Adipose tissue (tissue), 3 donors: ENCODE results near the gene SUGCT. TPM values are rescaled to one million over a fixed set of nuclear protein-coding genes. Genes with fewer than 3 reads are reported as not detected.

ENCODE experiments used
- H3K27ac ChIP-seq: one replicate; pipeline ENCODE4 v1.5.1; 2013; ENCODE audit warnings: low read depth, low read length
- WGBS, 3 donors: extraction: QIAGEN DNeasy Blood & Tissue Kit; methylation state at CpG; one replicate each; pipeline ENCODE4 v1.1.7; 2013; 5-methylcytosine and 5-hydroxymethylcytosine counted together
- polyA plus RNA-seq, 3 donors: library from polyadenylated mRNA; stranded (reverse); fragments of 200-250 nt; gene quantifications; one replicate each; pipeline ENCODE4 v1.2.3, GENCODE V29; 2013
- donor health status: healthy with polysubstance abuse.
- donor health status: Bipolar disorder and iron deficiency.
- donor health status: healthy.

The SUGCT gene
- polyA plus RNA-seq, 3 donors: 0.75 to 4.2 (median 1.9) TPM

- WGBS, 3 donors: 80 to 88% (median 82%) methylated on average over 1 of the region's 1 CpG
- H3K27ac ChIP-seq: no peak overlapping the region
Observed at GRCh38 chr7:40470817-40471216, 336.0 kb downstream of the SUGCT start.

DNA sequence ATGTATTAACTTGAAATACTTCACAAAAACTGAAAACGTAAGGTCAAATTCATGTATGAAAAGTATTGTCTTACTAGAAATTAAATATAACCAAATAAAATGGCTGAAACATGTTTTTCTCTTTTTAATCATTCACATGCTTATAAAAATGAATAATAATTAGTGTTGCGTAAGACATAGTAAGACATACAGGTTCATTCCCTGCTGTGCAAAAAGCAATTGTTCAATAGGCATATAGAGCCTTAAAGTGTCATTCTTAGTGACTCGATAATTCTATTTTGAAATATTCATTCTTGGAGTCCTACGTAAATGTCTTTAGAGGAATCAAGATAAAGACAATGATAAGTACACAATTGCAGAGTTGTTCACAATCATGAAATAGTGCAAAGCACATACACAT is 337.1 kb downstream of the SUGCT start:
- 90 to 97% (median 92%) methylated on average over 4 of the region's 4 CpGs for WGBS, 3 donors
- no peak overlapping the region for H3K27ac ChIP-seq

DNA sequence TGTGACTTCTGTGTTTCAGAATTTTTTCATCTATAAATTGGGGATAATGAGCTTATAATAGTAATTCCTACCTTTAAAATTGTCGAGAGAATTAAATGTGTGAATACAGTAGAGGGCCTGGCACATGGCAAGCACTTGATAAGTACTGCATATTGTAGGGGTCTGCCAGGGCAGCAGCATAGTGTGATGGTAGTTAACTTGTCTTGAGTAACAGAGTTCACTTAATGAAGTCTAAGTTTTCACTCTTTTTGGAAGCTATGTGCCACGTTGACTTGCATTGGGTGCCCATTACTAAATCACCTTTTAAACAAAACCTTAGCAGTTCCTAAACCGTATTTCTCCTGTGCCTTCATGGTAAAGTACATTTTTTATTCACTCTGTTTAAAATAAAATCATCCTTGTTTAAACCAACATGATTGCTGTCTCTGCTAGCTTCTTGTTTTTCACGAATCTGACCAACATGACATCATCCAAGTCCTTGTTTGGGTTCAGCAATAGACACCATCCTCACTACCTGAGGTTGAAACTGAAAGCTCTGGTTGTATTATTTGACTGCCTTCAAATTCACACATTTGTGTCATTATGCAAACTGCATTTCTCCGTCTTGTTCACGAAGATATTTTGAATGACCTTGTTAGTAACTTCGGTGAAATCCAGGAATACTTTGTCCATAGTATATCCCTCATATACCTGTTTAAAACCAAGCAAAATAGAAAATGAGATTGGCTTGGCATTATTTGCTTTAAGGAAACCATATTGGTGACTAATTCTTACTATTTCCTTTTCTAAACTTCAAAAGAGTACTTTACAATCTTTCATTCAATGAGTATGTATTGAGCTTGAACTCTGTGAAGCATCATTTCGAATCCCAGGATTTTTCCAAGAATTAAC is 340.2 kb downstream of the SUGCT start:
- 84 to 89% (median 88%) methylated on average over 8 of the region's 8 CpGs for WGBS, 3 donors
- no peak overlapping the region for H3K27ac ChIP-seq

GRCh38 chr7:40475681-40475982 is 340.8 kb downstream of the SUGCT start:
- no peak overlapping the region for H3K27ac ChIP-seq
- WGBS, 3 donors: 58 to 63% (median 59%) methylated on average over 1 of the region's 1 CpG

DNA sequence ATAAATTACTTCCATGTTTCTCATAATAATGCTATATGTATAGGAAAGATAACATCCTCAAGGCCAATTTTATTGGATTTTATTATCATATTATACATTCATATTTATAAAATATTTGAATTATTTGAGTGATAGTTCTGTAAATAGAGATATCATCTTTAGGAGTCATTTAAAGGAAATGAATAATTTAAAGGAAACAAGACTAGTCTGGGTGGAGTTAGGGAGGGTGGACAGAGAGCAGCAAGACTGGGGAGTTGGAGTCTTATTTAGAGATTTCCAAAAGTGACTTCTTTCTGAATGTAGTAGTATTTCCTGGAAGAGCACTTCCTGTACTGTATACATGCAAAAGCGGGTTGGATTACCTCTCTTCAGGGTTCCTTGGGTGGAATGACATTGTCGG is 342.3 kb downstream of the SUGCT start:
- H3K27ac ChIP-seq: no peak overlapping the region
- WGBS, 3 donors: 88 to 97% (median 94%) methylated on average over 2 of the region's 2 CpGs

DNA sequence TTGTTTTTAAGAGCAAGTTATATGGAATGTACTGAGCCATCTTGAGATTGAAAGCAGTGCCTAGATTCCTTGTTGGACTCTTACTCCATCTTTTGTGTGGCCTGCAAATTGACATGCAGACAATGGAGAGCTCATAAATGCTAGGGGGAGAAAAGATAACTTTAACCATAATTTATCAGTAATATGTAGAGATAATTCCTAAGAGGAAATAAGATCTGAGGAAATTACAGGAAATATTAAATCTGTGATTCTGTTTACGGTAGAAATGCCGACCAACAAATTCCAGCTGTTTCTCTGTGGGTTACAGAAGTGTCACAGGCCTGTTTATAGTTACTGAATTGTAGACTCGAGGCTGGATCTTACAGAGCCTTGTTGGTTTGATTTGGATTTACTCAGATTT is 348.0 kb downstream of the SUGCT start:
- WGBS, 3 donors: 55 to 71% (median 65%) methylated on average over 3 of the region's 3 CpGs
- no peak overlapping the region for H3K27ac ChIP-seq

DNA sequence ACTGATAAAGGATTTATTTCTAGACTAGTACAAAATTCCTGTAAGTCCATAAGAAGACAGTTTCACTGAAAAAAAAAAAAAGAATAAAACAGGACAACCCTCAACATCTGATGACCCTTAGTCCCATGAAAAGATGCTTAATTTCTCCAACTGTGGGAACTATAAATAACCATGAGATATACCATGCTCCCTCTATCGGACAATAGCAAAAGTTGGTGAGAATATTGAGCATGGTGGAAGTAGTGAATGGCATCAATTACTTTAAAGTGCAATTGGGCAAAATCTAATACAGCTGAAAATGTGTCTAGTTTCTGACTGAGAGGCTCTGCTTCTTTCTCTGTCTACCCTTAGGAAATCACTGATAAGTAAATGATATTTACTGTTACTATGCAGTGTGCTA is 348.8 kb downstream of the SUGCT start:
- 58 to 78% (median 70%) methylated on average over 1 of the region's 1 CpG for WGBS, 3 donors
- no peak overlapping the region for H3K27ac ChIP-seq

DNA sequence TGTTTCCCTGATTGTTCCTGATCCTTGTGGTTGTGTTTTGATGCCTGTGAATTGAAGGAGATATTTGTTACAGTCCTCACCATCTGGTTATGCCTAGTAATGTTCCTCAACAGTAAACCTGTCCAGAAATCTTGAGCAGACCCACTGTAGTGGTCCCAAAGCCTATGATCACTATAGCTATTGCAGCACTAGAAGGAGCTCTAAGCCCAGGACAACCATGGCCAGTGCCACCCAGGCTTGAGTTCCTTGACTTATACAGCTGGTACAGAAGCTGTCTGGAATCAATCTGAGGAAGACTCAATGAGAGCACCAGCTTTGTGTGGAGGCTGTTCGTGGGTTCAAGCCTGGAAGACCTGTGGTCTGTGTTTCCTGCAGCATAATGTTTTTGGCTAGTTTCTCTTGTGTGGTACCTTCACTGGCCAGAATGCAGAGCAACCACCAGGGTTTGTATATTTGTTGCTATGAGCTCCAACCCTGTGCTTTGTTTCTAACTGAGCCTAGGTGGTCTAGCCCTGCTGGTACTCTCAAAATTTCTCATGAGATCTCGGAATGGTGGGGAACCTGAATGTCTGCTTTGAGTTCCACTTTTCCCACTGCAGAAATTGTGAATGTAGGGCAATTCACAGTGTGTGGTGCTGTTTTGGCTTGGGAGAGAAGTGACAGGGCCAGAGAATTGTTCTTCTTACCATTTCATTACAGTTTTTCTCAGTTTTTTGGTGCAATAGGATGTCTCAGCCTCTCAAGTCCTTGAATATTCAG is 355.2 kb downstream of the SUGCT start:
- no peak overlapping the region for H3K27ac ChIP-seq
- WGBS, 3 donors: 75 to 97% (median 78%) methylated on average over 2 of the region's 2 CpGs

DNA sequence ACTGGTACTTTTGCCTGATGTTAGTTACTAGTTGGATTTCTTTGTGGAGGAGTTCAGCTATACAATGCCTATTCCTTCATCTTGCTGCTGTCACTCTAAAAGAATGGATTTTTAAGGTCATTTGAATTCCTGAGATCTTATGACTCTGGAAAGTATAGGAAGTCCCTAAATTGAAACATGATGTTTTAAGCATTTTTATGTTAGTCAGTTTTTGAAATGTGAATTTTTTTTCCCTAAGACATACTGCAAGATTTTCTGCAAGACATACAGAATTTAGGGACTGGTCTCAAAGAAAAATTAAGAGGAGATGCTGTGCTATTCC is 355.8 kb downstream of the SUGCT start:
- no peak overlapping the region for H3K27ac ChIP-seq

DNA sequence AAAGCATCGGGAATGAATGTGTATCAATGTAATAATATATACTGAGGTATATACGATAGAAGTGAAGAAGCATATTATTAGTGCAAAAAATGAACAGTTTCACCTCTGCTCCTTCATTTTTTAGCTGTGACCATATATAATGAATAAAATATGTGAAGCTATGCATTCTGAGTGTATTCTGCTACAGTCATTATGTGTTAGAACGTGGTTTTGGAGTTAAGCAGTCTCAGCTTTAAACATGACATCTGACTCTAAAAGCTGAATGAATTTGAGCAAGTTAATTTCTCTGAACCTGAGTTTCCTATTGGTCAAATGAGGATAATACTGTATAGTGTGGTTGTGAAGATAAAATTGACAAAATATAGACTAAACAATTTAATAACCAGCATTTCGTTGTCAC is 358.1 kb downstream of the SUGCT start:
- no peak overlapping the region for H3K27ac ChIP-seq
- WGBS, 3 donors: 89 to 93% (median 90%) methylated on average over 4 of the region's 4 CpGs

DNA sequence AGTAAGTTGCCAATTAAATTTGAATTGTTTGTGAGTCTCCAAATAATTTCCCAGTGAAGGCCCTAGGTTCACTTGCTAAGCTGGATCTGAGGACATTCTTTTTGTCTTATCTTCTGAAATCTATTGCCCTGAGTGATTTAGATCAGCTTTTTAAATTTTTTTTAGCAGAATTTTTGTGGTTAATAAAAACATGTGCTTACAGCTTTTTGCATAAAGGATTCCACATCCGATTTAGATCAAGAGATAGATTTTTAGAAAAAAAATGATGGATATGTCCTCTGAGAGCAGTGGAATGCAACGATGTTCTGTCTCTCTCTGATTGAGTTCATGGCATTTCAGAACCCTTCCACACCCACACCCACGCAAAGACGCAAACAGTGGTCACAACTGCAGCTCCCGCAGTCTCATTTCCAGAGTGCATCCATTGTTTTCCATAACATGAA is 358.8 kb downstream of the SUGCT start:
- H3K27ac ChIP-seq: no peak overlapping the region
- WGBS, 3 donors: 65 to 76% (median 68%) methylated on average over 5 of the region's 5 CpGs

GRCh38 chr7:40498924-40499510 is 364.2 kb downstream of the SUGCT start:
- no peak overlapping the region for H3K27ac ChIP-seq
- 93 to 94% (median 94%) methylated on average over 11 of the region's 11 CpGs for WGBS, 3 donors

- WGBS, 3 donors: 32 to 47% (median 44%) methylated on average over 1 of the region's 1 CpG
- H3K27ac ChIP-seq: no peak overlapping the region
Observed at GRCh38 chr7:40499718-40500117, 364.9 kb downstream of the SUGCT start.

GRCh38 chr7:40500219-40500618 is 365.4 kb downstream of the SUGCT start:
- 72 to 80% (median 75%) methylated on average over 1 of the region's 1 CpG for WGBS, 3 donors
- H3K27ac ChIP-seq: no peak overlapping the region

DNA sequence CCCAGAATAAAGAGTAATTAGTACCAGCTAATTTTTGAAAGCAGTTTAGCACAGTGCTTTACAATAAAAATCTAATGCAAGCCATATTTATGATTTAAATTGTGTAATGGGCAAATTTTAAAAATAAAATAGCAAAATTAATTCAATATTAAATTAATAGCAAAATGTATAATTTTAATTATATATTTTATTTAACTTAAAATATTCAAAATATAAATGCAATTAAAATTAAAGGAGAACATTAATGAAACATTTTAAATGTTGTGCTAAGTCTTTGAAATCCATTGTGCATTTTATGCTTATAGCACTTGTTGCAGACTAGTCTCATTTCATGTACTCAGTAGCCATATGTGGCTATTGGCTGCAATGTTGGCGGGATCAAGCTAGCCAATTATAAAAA is 367.6 kb downstream of the SUGCT start:
- H3K27ac ChIP-seq: no peak overlapping the region
- 93 to 100% (median 95%) methylated on average over 1 of the region's 1 CpG for WGBS, 3 donors

GRCh38 chr7:40506158-40506557 is 371.4 kb downstream of the SUGCT start:
- WGBS, 3 donors: 74 to 80% (median 77%) methylated on average over 3 of the region's 3 CpGs
- no peak overlapping the region for H3K27ac ChIP-seq

DNA sequence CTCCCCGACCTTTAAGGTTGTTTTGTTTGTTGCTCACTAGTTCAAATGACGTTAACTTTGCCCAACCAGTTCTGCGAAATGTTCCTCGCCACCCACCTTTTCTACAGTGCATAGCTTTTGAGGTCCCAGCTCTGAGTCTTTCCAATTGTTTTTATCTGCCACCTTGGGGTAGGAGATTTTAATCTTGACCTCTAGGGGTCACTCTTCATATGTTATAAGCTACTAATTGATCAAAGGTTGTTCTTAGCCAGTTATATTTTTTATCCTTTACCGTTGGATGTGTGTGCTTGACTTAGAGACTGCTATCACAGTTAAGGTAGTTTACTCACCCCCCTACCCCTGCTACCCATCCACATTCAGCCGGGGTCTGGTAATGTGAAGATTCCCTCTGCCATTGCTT is 372.4 kb downstream of the SUGCT start:
- H3K27ac ChIP-seq: no peak overlapping the region
- WGBS, 3 donors: 69 to 77% (median 72%) methylated on average over 6 of the region's 6 CpGs

DNA sequence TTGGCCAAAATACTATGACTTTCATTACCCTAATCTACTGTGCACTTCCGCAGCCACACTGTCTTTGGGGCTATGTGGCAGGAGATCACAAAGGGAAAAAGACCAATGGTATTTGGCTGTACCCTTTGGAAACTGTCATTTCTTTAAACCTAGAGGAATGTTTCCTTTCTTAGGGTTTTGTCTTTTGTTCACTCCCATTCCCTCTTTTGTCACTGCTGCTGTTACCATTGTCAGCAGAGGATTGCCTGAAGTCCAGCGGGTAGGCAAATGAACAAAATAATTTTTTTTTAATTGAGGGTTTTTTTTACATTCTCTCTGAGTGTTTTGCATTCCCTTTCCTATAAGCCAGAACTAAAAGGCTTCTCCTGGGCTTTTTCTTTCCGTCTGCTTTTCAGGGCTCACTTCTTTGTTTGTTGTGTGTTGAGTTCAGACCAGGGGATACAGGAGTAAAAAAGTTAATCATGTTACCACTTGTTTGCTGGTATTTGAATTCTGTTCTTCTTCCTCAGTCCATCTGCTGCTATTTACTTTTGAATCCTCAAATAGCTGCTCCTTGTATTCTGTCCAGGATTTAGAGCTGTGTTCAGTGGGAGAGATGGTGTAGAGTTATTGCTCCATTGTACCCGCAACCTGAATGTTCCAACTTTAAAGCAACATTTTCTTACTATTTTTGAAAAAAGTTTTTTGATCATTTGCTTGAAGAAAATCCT is 374.6 kb downstream of the SUGCT start:
- H3K27ac ChIP-seq: no peak overlapping the region
- 82 to 91% (median 89%) methylated on average over 4 of the region's 4 CpGs for WGBS, 3 donors

DNA sequence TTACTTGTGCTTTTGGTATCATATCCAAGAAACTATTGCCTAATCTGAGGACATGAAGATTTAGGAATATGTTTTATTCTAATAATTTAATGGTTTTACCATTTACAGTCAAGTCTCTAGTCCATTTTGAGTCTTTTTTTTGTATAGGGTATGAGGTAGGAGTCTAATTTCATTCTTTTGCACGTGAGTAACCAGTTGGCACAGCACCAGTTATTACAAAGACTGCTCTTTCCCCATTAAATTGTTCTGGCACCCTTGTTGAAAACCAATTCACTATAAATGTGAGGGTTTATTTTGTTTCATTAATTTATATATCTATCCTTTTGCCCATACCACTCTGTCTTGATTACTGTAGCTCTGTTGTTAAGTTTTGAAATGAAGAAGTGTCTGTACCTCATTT is 381.6 kb downstream of the SUGCT start:
- 40 to 82% (median 52%) methylated on average over 1 of the region's 1 CpG for WGBS, 3 donors
- H3K27ac ChIP-seq: no peak overlapping the region
